HG03159 (cell line): ENCODE results near the gene XKRX.

Experiments used
- ATAC-seq: cut with Tn5 transposase; IDR thresholded peaks from one replicate; pipeline ENCODE4 v1.9.1; 2021; ENCODE audit warnings: mild to moderate bottlenecking, moderate library complexity; ENCODE audit not compliant: unreplicated experiment

XKRX gene

GRCh38 chrX:100928660-100929613 is at the start of gene XKRX:
TSS of gene XKRX (minus strand) at chrX:100928917. CDS start at chrX:100928304, 613 bp downstream.
- ATAC-seq: peak; percentile 55

- no peak for ATAC-seq
These were observed 47.5 kb upstream of the XKRX start for GRCh38 chrX:100976211-100976610.

- ATAC-seq: no peak
These were observed 46.5 kb upstream of the XKRX start for GRCh38 chrX:100975212-100975611.

DNA sequence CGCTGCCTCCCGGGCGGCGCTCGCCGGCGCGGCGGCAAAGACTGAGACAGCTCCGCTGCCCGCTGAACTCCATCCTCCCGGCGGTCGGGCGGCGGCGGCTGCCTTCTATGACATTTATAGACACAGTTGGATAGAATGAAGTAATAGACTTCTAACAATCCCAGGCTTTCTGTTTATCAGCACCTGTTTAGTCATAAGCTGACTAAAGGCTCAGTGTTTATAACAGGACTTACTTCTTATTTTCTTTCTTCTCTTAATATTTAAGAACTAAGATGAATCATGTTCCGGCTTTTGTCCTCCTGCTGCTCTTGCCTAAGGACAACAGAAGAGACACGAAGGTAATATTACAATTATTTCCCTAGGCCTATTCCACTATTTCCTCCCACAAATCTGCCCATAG is 44.7 kb upstream of the XKRX start:
- no peak for ATAC-seq

- ATAC-seq: no peak
These were observed 41.2 kb upstream of the XKRX start for GRCh38 chrX:100969936-100970335.

DNA sequence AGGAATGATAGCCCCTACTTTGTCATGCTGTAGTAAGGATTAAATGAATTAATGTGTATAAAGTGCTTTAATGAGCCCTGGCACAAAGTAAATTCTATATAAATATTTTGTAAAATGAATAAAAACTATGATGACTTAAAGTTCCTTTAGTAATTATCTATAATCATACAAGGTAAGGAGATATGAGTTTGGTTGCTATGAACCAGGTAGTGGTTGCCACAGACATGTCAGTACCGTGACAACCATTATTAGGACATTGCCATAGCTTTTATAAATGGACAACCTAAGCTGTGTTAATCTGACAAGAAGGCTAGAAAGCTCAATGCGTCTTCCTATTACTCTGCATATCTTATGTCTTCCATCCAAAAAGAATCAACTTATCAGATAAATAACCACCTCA is 40.7 kb upstream of the XKRX start, which contains the start of gene ARL13A:
TSS of gene ARL13A (plus strand) at position 301 of the 400 bp plus-strand sequence. CDS start 3,982 bp downstream, outside the sequence.
- ATAC-seq: no peak

DNA sequence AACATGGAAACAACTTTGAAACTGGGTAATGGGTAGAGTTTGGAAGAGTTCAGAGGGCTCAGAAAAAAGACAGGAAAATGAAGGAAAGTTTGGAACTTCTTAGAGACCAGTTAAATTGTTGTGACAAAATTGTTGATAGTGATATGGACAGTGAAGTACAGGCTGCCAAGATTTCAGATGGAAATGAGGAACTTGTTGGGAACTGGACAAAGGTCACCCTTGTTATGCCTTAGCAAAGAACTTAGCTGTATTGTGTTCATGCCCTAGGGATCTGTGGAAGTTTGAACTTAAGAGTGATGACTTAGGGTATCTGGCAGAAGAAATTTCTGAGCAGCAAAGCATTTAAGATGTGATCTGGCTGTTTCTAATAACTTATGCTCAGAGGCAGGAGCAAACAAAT is 35.6 kb upstream of the XKRX start:
- no peak for ATAC-seq

DNA sequence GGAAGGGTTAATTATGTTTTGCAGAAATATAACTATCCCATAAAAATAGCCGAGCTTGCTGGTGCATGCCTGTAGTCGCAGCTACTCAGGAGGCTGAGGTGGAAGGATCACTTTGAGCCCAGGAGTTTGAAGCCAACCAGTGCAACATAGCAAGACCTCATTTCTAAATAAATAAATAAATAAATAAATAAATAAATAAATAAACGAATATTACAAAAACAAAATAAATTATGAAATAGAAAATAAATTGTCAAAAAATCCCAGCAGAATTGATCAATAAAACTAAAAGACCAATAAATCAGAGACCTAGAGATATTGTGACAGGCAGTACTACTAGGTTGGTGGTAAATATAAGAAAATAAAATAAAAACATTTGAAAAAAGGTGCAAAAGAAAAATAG is 34.1 kb upstream of the XKRX start:
- ATAC-seq: no peak

- no peak for ATAC-seq
These were observed 19.8 kb upstream of the XKRX start for GRCh38 chrX:100948557-100948956.

- no peak for ATAC-seq
These were observed 17.7 kb upstream of the XKRX start for GRCh38 chrX:100946299-100946927.

DNA sequence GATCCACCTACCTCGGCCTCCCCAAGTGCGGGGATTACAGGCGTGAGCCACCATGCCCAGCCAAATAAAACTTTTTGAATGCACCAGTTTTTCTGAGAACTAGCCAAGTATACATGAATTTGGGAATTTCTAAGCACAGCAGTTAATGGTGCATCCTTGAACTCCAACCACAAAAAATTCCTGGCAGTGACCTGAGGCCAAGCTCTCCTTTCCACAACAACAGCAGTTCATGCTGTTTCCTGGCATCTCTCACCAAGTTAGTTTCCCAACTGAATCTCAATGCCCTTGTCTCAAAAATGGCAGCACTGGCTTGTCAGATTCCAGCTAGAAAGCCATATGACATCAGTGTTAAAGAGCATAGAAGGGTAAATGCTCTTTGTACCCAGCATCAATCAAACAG is 15.9 kb upstream of the XKRX start:
- ATAC-seq: no peak

- no peak for ATAC-seq
These were observed 10.6 kb upstream of the XKRX start for GRCh38 chrX:100939333-100939732.

GRCh38 chrX:100935767-100936166 is 7.0 kb upstream of the XKRX start:
- ATAC-seq: no peak

GRCh38 chrX:100931925-100932285 is 3.2 kb upstream of the XKRX start:
- ATAC-seq: peak; percentile 16

- ATAC-seq: peak; percentile 70
These were observed 2.7 kb upstream of the XKRX start for GRCh38 chrX:100931218-100931924.

- no peak for ATAC-seq
These were observed 2.3 kb downstream of the XKRX start for GRCh38 chrX:100926453-100926852.

GRCh38 chrX:100924375-100924774 is 4.3 kb downstream of the XKRX start:
- no peak for ATAC-seq

DNA sequence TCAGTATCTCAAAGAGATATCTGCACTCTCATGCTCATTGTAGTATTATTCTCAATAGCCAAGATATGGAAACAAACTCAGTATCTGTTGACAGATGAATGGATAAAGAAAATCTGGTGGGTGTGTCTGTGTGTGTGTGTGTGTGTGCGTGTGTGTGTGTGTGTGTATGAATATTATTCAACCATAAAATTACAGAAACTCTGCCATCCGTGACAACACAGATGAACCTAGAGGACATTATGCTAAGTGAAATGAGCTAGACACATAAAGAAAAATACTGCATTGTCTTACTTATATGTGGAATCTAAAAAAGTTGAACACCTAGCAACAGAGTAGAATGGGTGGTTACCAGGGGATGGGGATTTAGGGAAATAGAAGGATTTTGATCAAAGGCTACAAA is 13.2 kb downstream of the XKRX start:
- ATAC-seq: no peak

- ATAC-seq: no peak
These were observed 15.6 kb downstream of the XKRX start for GRCh38 chrX:100913111-100913510.

DNA sequence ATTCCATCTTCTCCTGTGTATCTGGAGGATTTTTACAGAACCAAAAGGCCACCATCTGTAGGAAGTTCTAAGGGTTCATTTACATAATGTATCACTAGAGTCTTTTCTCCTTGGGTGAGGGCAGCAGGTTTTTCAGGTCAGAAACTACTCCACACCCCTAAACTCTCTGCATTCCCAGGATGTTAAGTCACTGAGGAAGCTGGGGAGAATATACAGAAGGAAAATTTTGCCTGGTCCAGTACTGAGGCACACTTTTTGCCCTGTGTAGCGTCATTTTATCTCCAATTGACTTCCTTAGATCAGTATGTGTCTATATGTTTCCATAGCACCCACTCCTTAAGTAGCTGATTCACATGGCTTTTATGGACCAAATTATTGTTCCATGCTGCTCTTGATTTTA is 17.0 kb downstream of the XKRX start:
- ATAC-seq: no peak

DNA sequence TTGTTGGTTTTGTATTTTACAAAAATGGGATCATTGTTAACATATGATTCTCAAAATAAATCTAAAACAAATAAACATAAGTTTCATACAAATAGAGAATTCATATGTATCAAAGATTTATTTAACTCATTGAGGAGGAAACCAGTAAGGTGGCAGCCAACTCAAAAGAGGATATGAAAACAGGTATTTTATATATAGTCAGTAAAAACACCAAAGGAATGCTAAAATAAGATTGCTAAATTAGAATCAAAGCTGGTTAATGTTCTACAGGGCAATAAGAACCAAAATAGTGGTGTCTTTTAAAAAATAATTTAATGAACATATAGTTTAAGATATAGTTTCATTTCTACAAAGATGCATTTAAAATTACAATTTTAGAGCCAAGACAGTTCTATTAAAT is 23.1 kb downstream of the XKRX start:
- ATAC-seq: no peak

GRCh38 chrX:100904433-100904832 is 24.3 kb downstream of the XKRX start:
- no peak for ATAC-seq
